Activated T-helper 2 cell treated with anti-CD3 and anti-CD28 coated beads, Interferon-gamma antibody, Interleukin-2, Interleukin-4, amounts not matched to agents 10 μg/mL and 5 μg/mL and 100 μg/mL, durations not matched to agents 14 hours and 24 hours and 36 hours (primary cell): Measurements from ENCODE around the gene ELOVL6. TPM values are rescaled to one million over a fixed set of nuclear protein-coding genes. Genes with fewer than 3 reads are reported as not detected.
A peak's percentile ranks its signal among the peaks of the same experiment; 100 is the strongest.
"Not testable (repeated sequence)": the region's sequence is repeated elsewhere in the genome, so short reads cannot be mapped to it uniquely, and the experiment has no call there.

Source experiments
- DNase-seq: peaks from one replicate; pipeline ENCODE4 v3.0.0; 2021; ENCODE audit warnings: low spot score
- H3K27ac Mint-ChIP-seq: one replicate; pipeline ENCODE4 v1.8.0; 2021; ENCODE audit warnings: mixed read lengths
- H3K27me3 Mint-ChIP-seq: one replicate; pipeline ENCODE4 v1.8.0; 2021; ENCODE audit warnings: low read depth, mixed read lengths
- H3K36me3 Mint-ChIP-seq: one replicate; pipeline ENCODE4 v1.8.0; 2021; ENCODE audit warnings: low read depth, mixed read lengths
- H3K4me1 Mint-ChIP-seq: one replicate; pipeline ENCODE4 v1.8.0; 2021; ENCODE audit warnings: low read depth, mixed read lengths
- H3K4me3 Mint-ChIP-seq: one replicate; pipeline ENCODE4 v1.8.0; 2021; ENCODE audit warnings: low read depth, mild to moderate bottlenecking, moderate library complexity, mixed read lengths
- H3K9me3 Mint-ChIP-seq: one replicate; pipeline ENCODE4 v1.8.0; 2021; ENCODE audit warnings: mixed read lengths
- intact Hi-C: fragments of 100-400 bp; cut with micrococcal nuclease; formaldehyde crosslinking; loops from one replicate; pipeline ENCODE4 v1.15.1; 2023
- total RNA-seq: library from RNA; stranded (reverse); gene quantifications from 2 replicates; pipeline ENCODE4 v1.2.3, GENCODE V29; 2022

The ELOVL6 gene
- total RNA-seq, 1 donor from 2014 or later: 15.0 TPM

GRCh38 chr4:110193822-110194761 is 4.3 kb downstream of the ELOVL6 start:
- peak overlapping the region; percentile 61 for H3K4me3 Mint-ChIP-seq
- intact Hi-C loops: loop anchor here (10.0 kb wide), 1 partner anchor 629 kb away; the partner anchor contains the start of gene MCUB
- H3K4me1 Mint-ChIP-seq: peaks cover 26% of the 10 kb centered on the region
- DNase-seq: peak; percentile 80
- H3K9me3 Mint-ChIP-seq: no peaks in the 10 kb centered on the region
- H3K27me3 Mint-ChIP-seq: no peaks in the 10 kb centered on the region
- H3K27ac Mint-ChIP-seq: peak overlapping the region; percentile 87
- H3K36me3 Mint-ChIP-seq: peaks cover 28% of the 10 kb centered on the region

GRCh38 chr4:110193287-110193686 is 5.1 kb downstream of the ELOVL6 start:
- Mint-ChIP-seq H3K27ac (peak overlapping the region; percentile 87), H3K36me3 (peaks cover 29% of the 10 kb centered on the region), H3K4me1 (peaks cover 21% of the 10 kb centered on the region)
- H3K9me3 Mint-ChIP-seq, DNase-seq, H3K4me3 Mint-ChIP-seq, H3K27me3 Mint-ChIP-seq: not testable (repeated sequence)
- intact Hi-C loops: loop anchor here (10.0 kb wide), 1 partner anchor 628 kb away; the partner anchor contains the start of gene MCUB

GRCh38 chr4:110190249-110190648 is 8.2 kb downstream of the ELOVL6 start:
- no peaks in the 10 kb centered on the region for H3K27me3 Mint-ChIP-seq
- peaks cover 20% of the 10 kb centered on the region for H3K4me1 Mint-ChIP-seq
- intact Hi-C loops: loop anchor here (10.0 kb wide), 1 partner anchor 625 kb away; the partner anchor contains the start of gene MCUB
- H3K9me3 Mint-ChIP-seq: no peaks in the 10 kb centered on the region
- no peak for DNase-seq
- no peak overlapping the region for H3K27ac Mint-ChIP-seq
- no peak overlapping the region for H3K4me3 Mint-ChIP-seq
- peaks cover 35% of the 10 kb centered on the region for H3K36me3 Mint-ChIP-seq

GRCh38 chr4:110188113-110188512 is 10.3 kb downstream of the ELOVL6 start:
- H3K27ac Mint-ChIP-seq: no peak overlapping the region
- intact Hi-C loops: no loop called here

GRCh38 chr4:110184791-110185155 is 13.6 kb downstream of the ELOVL6 start:
- H3K27me3 Mint-ChIP-seq: no peaks in the 10 kb centered on the region
- H3K36me3 Mint-ChIP-seq: peaks cover 29% of the 10 kb centered on the region
- H3K4me3 Mint-ChIP-seq: no peak overlapping the region
- peak overlapping the region; percentile 17 for H3K27ac Mint-ChIP-seq
- peaks cover 26% of the 10 kb centered on the region for H3K4me1 Mint-ChIP-seq
- no peaks in the 10 kb centered on the region for H3K9me3 Mint-ChIP-seq
- intact Hi-C loops: no loop called here
- DNase-seq: no peak

More at GRCh38 chr4:110188113-110188512, 10.3 kb downstream of the ELOVL6 start:
- Mint-ChIP-seq H3K4me1 (peaks cover 29% of the 10 kb centered on the region), H3K27me3 (no peaks in the 10 kb centered on the region), H3K36me3 (peaks cover 42% of the 10 kb centered on the region), H3K9me3 (no peaks in the 10 kb centered on the region), H3K4me3 (no peak overlapping the region)
- DNase-seq: no peak

- Mint-ChIP-seq H3K27ac (peak overlapping the region; percentile 17), H3K9me3 (no peaks in the 10 kb centered on the region), H3K27me3 (no peaks in the 10 kb centered on the region), H3K4me3 (no peak overlapping the region), H3K4me1 (peaks cover 26% of the 10 kb centered on the region), H3K36me3 (peaks cover 29% of the 10 kb centered on the region)
- intact Hi-C loops: no loop called here
- no peak for DNase-seq
Observed at GRCh38 chr4:110184140-110184790, 14.2 kb downstream of the ELOVL6 start.

- no peak for DNase-seq
- intact Hi-C loops: no loop called here
- H3K9me3 Mint-ChIP-seq: no peaks in the 10 kb centered on the region
- peaks cover 31% of the 10 kb centered on the region for H3K36me3 Mint-ChIP-seq
- H3K4me1 Mint-ChIP-seq: peaks cover 26% of the 10 kb centered on the region
- H3K27ac Mint-ChIP-seq: no peak overlapping the region
- no peak overlapping the region for H3K4me3 Mint-ChIP-seq
- H3K27me3 Mint-ChIP-seq: no peaks in the 10 kb centered on the region
Observed at GRCh38 chr4:110183643-110184042, 14.8 kb downstream of the ELOVL6 start.

- DNase-seq: no peak
- no peaks in the 10 kb centered on the region for H3K27me3 Mint-ChIP-seq
- H3K27ac Mint-ChIP-seq: no peak overlapping the region
- peaks cover 32% of the 10 kb centered on the region for H3K36me3 Mint-ChIP-seq
- no peaks in the 10 kb centered on the region for H3K9me3 Mint-ChIP-seq
- H3K4me3 Mint-ChIP-seq: no peak overlapping the region
- intact Hi-C loops: no loop called here
- peaks cover 25% of the 10 kb centered on the region for H3K4me1 Mint-ChIP-seq
Observed at GRCh38 chr4:110183058-110183457, 15.4 kb downstream of the ELOVL6 start.

- no peak overlapping the region for H3K4me3 Mint-ChIP-seq
- intact Hi-C loops: no loop called here
- peaks cover 35% of the 10 kb centered on the region for H3K36me3 Mint-ChIP-seq
- H3K27me3 Mint-ChIP-seq: no peaks in the 10 kb centered on the region
- no peak overlapping the region for H3K27ac Mint-ChIP-seq
- no peaks in the 10 kb centered on the region for H3K9me3 Mint-ChIP-seq
- peaks cover 23% of the 10 kb centered on the region for H3K4me1 Mint-ChIP-seq
- no peak for DNase-seq
Observed at GRCh38 chr4:110181890-110182289, 16.5 kb downstream of the ELOVL6 start.

- no peak for DNase-seq
- Mint-ChIP-seq H3K4me1 (no peaks in the 10 kb centered on the region), H3K27ac (no peak overlapping the region), H3K4me3 (no peak overlapping the region), H3K9me3 (no peaks in the 10 kb centered on the region), H3K36me3 (peaks cover 37% of the 10 kb centered on the region), H3K27me3 (no peaks in the 10 kb centered on the region)
- intact Hi-C loops: no loop called here
Observed at GRCh38 chr4:110175634-110176033, 22.8 kb downstream of the ELOVL6 start.

GRCh38 chr4:110172972-110173371 is 25.4 kb downstream of the ELOVL6 start:
- no peaks in the 10 kb centered on the region for H3K27me3 Mint-ChIP-seq
- no peak for DNase-seq
- H3K9me3 Mint-ChIP-seq: no peaks in the 10 kb centered on the region
- H3K36me3 Mint-ChIP-seq: peaks cover 36% of the 10 kb centered on the region
- H3K27ac Mint-ChIP-seq: no peak overlapping the region
- intact Hi-C loops: no loop called here
- no peak overlapping the region for H3K4me3 Mint-ChIP-seq
- no peaks in the 10 kb centered on the region for H3K4me1 Mint-ChIP-seq

GRCh38 chr4:110171971-110172370 is 26.4 kb downstream of the ELOVL6 start:
- no peaks in the 10 kb centered on the region for H3K27me3 Mint-ChIP-seq
- no peak for DNase-seq
- peaks cover 3% of the 10 kb centered on the region for H3K4me1 Mint-ChIP-seq
- intact Hi-C loops: no loop called here
- peaks cover 32% of the 10 kb centered on the region for H3K36me3 Mint-ChIP-seq
- no peak overlapping the region for H3K27ac Mint-ChIP-seq
- no peaks in the 10 kb centered on the region for H3K9me3 Mint-ChIP-seq
- H3K4me3 Mint-ChIP-seq: no peak overlapping the region

- no peak for DNase-seq
- intact Hi-C loops: no loop called here
- Mint-ChIP-seq H3K27ac (no peak overlapping the region), H3K27me3 (no peaks in the 10 kb centered on the region), H3K4me3 (no peak overlapping the region), H3K9me3 (no peaks in the 10 kb centered on the region), H3K36me3 (peaks cover 29% of the 10 kb centered on the region), H3K4me1 (peaks cover 7% of the 10 kb centered on the region)
Observed at GRCh38 chr4:110170861-110171260, 27.6 kb downstream of the ELOVL6 start.
